Liver (tissue), 9 donors: ENCODE measurements around the gene SMIM29. TPM values are rescaled to one million over a fixed set of nuclear protein-coding genes. Genes with fewer than 3 reads are reported as not detected.

Experiments used
- DNase-seq: peaks from one replicate; pipeline ENCODE4 v3.0.0-alpha.2; 2017; ENCODE audit warnings: low spot score
- H3K27ac ChIP-seq, 2 donors: one replicate each; pipeline ENCODE4 v1.7.0; 2013; ENCODE audit warnings: inconsistent platforms in 2 of 2, low read length in 2 of 2, control low read depth in 1 of 2, low read depth in 1 of 2, mild to moderate bottlenecking in 1 of 2
- H3K27me3 ChIP-seq, 4 donors: one replicate each; pipeline versions ENCODE4 v1.6.1 to v1.7.0; 2013; ENCODE audit warnings: low read length in 3 of 4, inconsistent platforms in 1 of 4, mild to moderate bottlenecking in 1 of 4, moderate library complexity in 1 of 4; ENCODE audit not compliant: control insufficient read depth in 4 of 4, insufficient read depth in 4 of 4
- H3K36me3 ChIP-seq, 4 donors: one replicate each; pipeline versions ENCODE4 v1.6.1 to v1.7.0; 2013; ENCODE audit warnings: low read length in 3 of 4, mild to moderate bottlenecking in 3 of 4, low read depth in 1 of 4, moderate library complexity in 1 of 4; ENCODE audit not compliant: control insufficient read depth in 4 of 4, insufficient read depth in 3 of 4
- H3K4me1 ChIP-seq, 4 donors: one replicate each; pipeline versions ENCODE4 v1.6.1 to v1.7.0; 2013; ENCODE audit warnings: low read length in 3 of 4, mild to moderate bottlenecking in 3 of 4, moderate library complexity in 1 of 4; ENCODE audit not compliant: control insufficient read depth in 4 of 4, insufficient read depth in 4 of 4
- H3K4me3 ChIP-seq, 3 donors: one replicate each; pipeline versions ENCODE4 v1.6.1 to v1.7.0; 2013; ENCODE audit warnings: low read length in 3 of 3, control low read depth in 1 of 3, low read depth in 1 of 3, mild to moderate bottlenecking in 1 of 3
- H3K9ac ChIP-seq, 2 donors: one replicate each; pipeline ENCODE4 v1.7.0; 2013; ENCODE audit warnings: low read length in 2 of 2, mild to moderate bottlenecking in 2 of 2, moderate library complexity in 2 of 2, control low read depth in 1 of 2, low read depth in 1 of 2
- H3K9me3 ChIP-seq, 4 donors: one replicate each; pipeline versions ENCODE4 v1.6.1 to v1.7.0; 2013; ENCODE audit warnings: low read length in 3 of 4; ENCODE audit not compliant: control insufficient read depth in 4 of 4
- CTCF ChIP-seq: fragments of 150-350 bp; IDR thresholded peaks from 2 replicates; pipeline ENCODE4 v1.5.1; 2017; ENCODE audit warnings: improper control_type of control experiment, low read depth, low read length; ENCODE audit not compliant: missing input control
- EGR1 ChIP-seq, 2 donors: IDR thresholded peaks; 2 replicates each; pipeline ENCODE4 v1.6.1; 2016 to 2018; ENCODE audit warnings: antibody characterized with exemption in 2 of 2, low read depth in 2 of 2
- FOXA1 ChIP-seq: IDR thresholded peaks from 2 replicates; pipeline ENCODE4 v1.6.1; 2016; ENCODE audit warnings: antibody characterized with exemption
- FOXA2 ChIP-seq: IDR thresholded peaks from 2 replicates; pipeline ENCODE4 v1.6.1; 2016; ENCODE audit warnings: antibody characterized with exemption
- GABPA ChIP-seq, 2 donors: IDR thresholded peaks in 1 of 2; conservative IDR thresholded peaks in 1 of 2; 2 replicates each; pipeline ENCODE4 v1.6.1; 2016; ENCODE audit warnings: antibody characterized with exemption in 2 of 2, mild to moderate bottlenecking in 1 of 2, moderate library complexity in 1 of 2
- HNF4A ChIP-seq, 2 donors: conservative IDR thresholded peaks; 2 replicates each; pipeline ENCODE4 v1.6.1; 2016; ENCODE audit warnings: antibody characterized with exemption in 2 of 2, mild to moderate bottlenecking in 2 of 2
- HNF4G ChIP-seq: IDR thresholded peaks from 2 replicates; pipeline ENCODE4 v1.6.1; 2016; ENCODE audit warnings: antibody characterized with exemption
- JUND ChIP-seq, 2 donors: IDR thresholded peaks; 2 replicates each; pipeline ENCODE4 v1.6.1; 2016; ENCODE audit warnings: antibody characterized with exemption in 2 of 2
- NR2F2 ChIP-seq: IDR thresholded peaks from 2 replicates; pipeline ENCODE4 v1.6.1; 2016; ENCODE audit warnings: antibody characterized with exemption
- RAD21 ChIP-seq, 2 donors: IDR thresholded peaks; 2 replicates each; pipeline ENCODE4 v1.6.1; 2016; ENCODE audit warnings: antibody characterized with exemption in 2 of 2, mild to moderate bottlenecking in 2 of 2
- REST ChIP-seq: IDR thresholded peaks from 2 replicates; pipeline ENCODE4 v1.6.1; 2016; ENCODE audit warnings: antibody characterized with exemption, mild to moderate bottlenecking
- RXRA ChIP-seq, 2 donors: IDR thresholded peaks; 2 replicates each; pipeline ENCODE4 v1.6.1; 2017 to 2018; ENCODE audit warnings: antibody characterized with exemption in 2 of 2, mild to moderate bottlenecking in 1 of 2
- SP1 ChIP-seq: IDR thresholded peaks from 2 replicates; pipeline ENCODE4 v1.6.1; 2018; ENCODE audit warnings: antibody characterized with exemption, mild to moderate bottlenecking
- TAF1 ChIP-seq: conservative IDR thresholded peaks from 2 replicates; pipeline ENCODE4 v1.6.1; 2016; ENCODE audit warnings: antibody characterized with exemption, mild to moderate bottlenecking
- YY1 ChIP-seq: IDR thresholded peaks from 2 replicates; pipeline ENCODE4 v1.6.1; 2016; ENCODE audit warnings: antibody characterized with exemption, mild to moderate bottlenecking
- ZBTB33 ChIP-seq: IDR thresholded peaks from 2 replicates; pipeline ENCODE4 v1.6.1; 2016; ENCODE audit warnings: antibody characterized with exemption
- WGBS: extraction: QIAGEN DNeasy Blood & Tissue Kit; methylation state at CpG from one replicate; pipeline ENCODE4 v1.1.7; 2013; 5-methylcytosine and 5-hydroxymethylcytosine counted together
- polyA plus RNA-seq, 2 donors: library from polyadenylated mRNA; stranded (reverse) in 1 of 2; unstranded in 1 of 2; fragments of 200-250 nt in 1 of 2; fragments of >200 nt in 1 of 2; fragmentation: Nextera tagmentation in 1 of 2; extraction: Ambion mirVana in 1 of 2; gene quantifications; one replicate each; pipeline versions ENCODE4 v1.2.1 to v1.2.3, GENCODE V29; 2013 to 2015
- total RNA-seq, 2 donors: library from RNA; depleted of rRNA; stranded (reverse); fragments of >200 nt; gene quantifications; one replicate each; pipeline ENCODE4 v1.2.3, GENCODE V29; 2014
- TF ChIP-seq, protein P1 (sequence below): IDR thresholded peaks from 2 replicates; pipeline ENCODE4 v1.6.1; 2016; ENCODE audit warnings: antibody characterized with exemption
- TF ChIP-seq, protein P2 (sequence below): IDR thresholded peaks from 2 replicates; pipeline ENCODE4 v1.6.1; 2016; ENCODE audit warnings: antibody characterized with exemption
- donor health status: healthy.
- donor health status: healthy.
- donor health status: healthy.
- donor health status: healthy.
- donor health status: healthy.

Gene SMIM29
- total and polyA plus RNA-seq, 4 donors = 2.4 to 11.3 (median 6.7) TPM

GRCh38 chr6:34278833-34279232, 30.0 kb upstream of the SMIM29 start:
- no peak overlapping the region for H3K9ac ChIP-seq
- no peaks in the 10 kb centered on the region for H3K9me3 ChIP-seq
- no peak for TF ChIP-seq GABPA (IDR thresholded peaks at IDR 0.05 in 1 of 2, conservative IDR thresholded peaks at IDR 0.05 in 1 of 2)
- no peak for TF ChIP-seq HNF4A (conservative IDR thresholded peaks at IDR 0.05)
- no peak for TF ChIP-seq FOXA1
- no peak for TF ChIP-seq FOXA2
- TF ChIP-seq RAD21 (IDR thresholded peaks at IDR 0.05) = no peak
- TF ChIP-seq JUND (IDR thresholded peaks at IDR 0.05) = no peak
- TF ChIP-seq YY1 = no peak
- TF ChIP-seq RXRA (IDR thresholded peaks at IDR 0.05) = no peak
- no peak for TF ChIP-seq SP1
- TF ChIP-seq ZBTB33 = no peak
- TF ChIP-seq CTCF = no peak
- TF ChIP-seq EGR1 (IDR thresholded peaks at IDR 0.05; ENCODE audit: low read depth in 2 of 2) = no peak
- TF ChIP-seq, protein P1, sequence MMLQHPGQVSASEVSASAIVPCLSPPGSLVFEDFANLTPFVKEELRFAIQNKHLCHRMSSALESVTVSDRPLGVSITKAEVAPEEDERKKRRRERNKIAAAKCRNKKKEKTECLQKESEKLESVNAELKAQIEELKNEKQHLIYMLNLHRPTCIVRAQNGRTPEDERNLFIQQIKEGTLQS = no peak
- TF ChIP-seq TAF1 = no peak
- no peak for TF ChIP-seq HNF4G
- TF ChIP-seq NR2F2 = no peak
- no peak for TF ChIP-seq REST
- TF ChIP-seq, protein P2, sequence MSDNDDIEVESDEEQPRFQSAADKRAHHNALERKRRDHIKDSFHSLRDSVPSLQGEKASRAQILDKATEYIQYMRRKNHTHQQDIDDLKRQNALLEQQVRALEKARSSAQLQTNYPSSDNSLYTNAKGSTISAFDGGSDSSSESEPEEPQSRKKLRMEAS = no peak
- H3K4me1 ChIP-seq = peaks cover 4 to 9% (median 7%) of the 10 kb centered on the region in 4 donors
- whole genome bisulfite sequencing = 91% methylated on average over 5 of the region's 5 CpGs
- H3K36me3 ChIP-seq = peaks cover 0 to 7% (median 0%) of the 10 kb centered on the region in 4 donors
- no peak overlapping the region for H3K4me3 ChIP-seq
- no peak overlapping the region for H3K27ac ChIP-seq
- H3K27me3 ChIP-seq = no peaks in the 10 kb centered on the region
- no peak for DNase-seq
